Fibroblast of pulmonary artery (primary cell): ENCODE data around the gene FRMPD4.
A peak's percentile ranks its signal among the peaks of the same experiment; 100 is the strongest.

ENCODE experiments used
- DNase-seq: peaks from one replicate; pipeline ENCODE4 v3.0.0-alpha.2; 2010; ENCODE audit warnings: low read depth
- H3K4me3 ChIP-seq: replicated peaks from 2 replicates; pipeline ENCODE4 v1.5.1; 2011; ENCODE audit warnings: low read depth, mild to moderate bottlenecking, control low read depth, low read length, moderate library complexity
- CTCF ChIP-seq: IDR thresholded peaks from 2 replicates; pipeline ENCODE4 v1.5.1; 2011; ENCODE audit warnings: mild to moderate bottlenecking, control low read depth, low read length, inconsistent platforms; ENCODE audit errors: missing control alignments

Gene FRMPD4

GRCh38 chrX:12693754-12694153, 555.5 kb downstream of the FRMPD4 start:
- H3K4me3 ChIP-seq: no peak overlapping the region
- peak; percentile 28 for DNase-seq
- no peak for TF ChIP-seq CTCF

GRCh38 chrX:12700745-12701144, 562.5 kb downstream of the FRMPD4 start:
- no peak for DNase-seq
- H3K4me3 ChIP-seq: no peak overlapping the region
- TF ChIP-seq CTCF: no peak

- DNase-seq: peak; percentile 82
- no peak overlapping the region for H3K4me3 ChIP-seq
- peak; percentile 59 for TF ChIP-seq CTCF
Measured at GRCh38 chrX:12701628-12702027, 563.4 kb downstream of the FRMPD4 start.

GRCh38 chrX:12702509-12703091, 564.3 kb downstream of the FRMPD4 start:
- DNase-seq: peak; percentile 7
- H3K4me3 ChIP-seq: no peak overlapping the region

GRCh38 chrX:12704706-12705105, 566.4 kb downstream of the FRMPD4 start:
- no peak overlapping the region for H3K4me3 ChIP-seq
- no peak for TF ChIP-seq CTCF
- DNase-seq: no peak

More at GRCh38 chrX:12702509-12703091, 564.3 kb downstream of the FRMPD4 start:
- TF ChIP-seq CTCF: peak; percentile 38

GRCh38 chrX:12709047-12709446, 570.8 kb downstream of the FRMPD4 start:
- no peak for DNase-seq
- H3K4me3 ChIP-seq: no peak overlapping the region
- no peak for TF ChIP-seq CTCF

- H3K4me3 ChIP-seq: no peak overlapping the region
- no peak for DNase-seq
- no peak for TF ChIP-seq CTCF
Measured at GRCh38 chrX:12711435-12712040, 573.3 kb downstream of the FRMPD4 start.
